HG03175 (cell line): ENCODE measurements around the gene SYCP2L.
"Not testable (repeated sequence)": the region's sequence is repeated elsewhere in the genome, so short reads cannot be mapped to it uniquely, and the experiment has no call there.

Experiments used
- ATAC-seq: cut with Tn5 transposase; IDR thresholded peaks from one replicate; pipeline ENCODE4 v1.9.1; 2021; ENCODE audit warnings: mild to moderate bottlenecking, moderate library complexity; ENCODE audit not compliant: unreplicated experiment

SYCP2L gene

DNA sequence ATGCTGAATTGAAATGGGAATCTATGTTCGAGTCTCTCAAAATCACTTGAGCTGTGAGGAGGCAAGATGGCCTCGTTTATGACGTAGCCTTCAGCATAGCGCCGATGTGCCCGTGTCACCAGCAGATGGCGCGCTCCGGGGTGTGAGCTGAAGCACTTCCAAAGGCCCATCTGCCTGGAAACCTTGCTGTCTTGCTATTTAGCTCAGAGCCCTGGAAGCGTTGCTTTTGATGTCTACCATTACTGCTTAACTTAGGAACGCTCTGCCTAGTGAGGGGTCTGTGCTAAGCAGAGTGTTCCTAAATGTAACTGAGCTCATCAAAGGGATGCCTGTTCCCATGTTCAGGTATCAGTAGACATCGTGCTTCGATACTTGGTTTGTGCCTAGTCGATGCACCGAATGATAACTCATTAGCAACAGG lies 67.7 kb downstream of the SYCP2L start:
- ATAC-seq: peak; percentile 91

DNA sequence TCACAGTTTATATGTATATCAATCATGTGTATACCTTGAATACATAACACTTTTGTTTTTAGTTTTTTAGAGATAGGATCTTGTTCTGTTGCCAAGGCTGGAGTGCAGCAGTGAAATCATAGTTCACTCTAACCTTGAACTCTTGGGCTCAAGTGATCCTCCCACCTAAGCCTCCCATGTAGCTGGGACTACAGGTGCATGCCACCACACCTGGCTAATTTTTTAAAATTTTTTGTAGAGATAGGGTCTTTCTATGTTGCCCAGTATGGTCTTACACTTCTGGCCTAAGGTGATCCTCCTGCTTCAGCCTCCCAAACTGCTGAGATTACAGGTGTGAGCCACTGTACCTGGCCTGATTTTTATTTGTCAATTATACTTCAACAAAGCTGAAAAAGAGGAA lies 69.9 kb downstream of the SYCP2L start:
- ATAC-seq: no peak

DNA sequence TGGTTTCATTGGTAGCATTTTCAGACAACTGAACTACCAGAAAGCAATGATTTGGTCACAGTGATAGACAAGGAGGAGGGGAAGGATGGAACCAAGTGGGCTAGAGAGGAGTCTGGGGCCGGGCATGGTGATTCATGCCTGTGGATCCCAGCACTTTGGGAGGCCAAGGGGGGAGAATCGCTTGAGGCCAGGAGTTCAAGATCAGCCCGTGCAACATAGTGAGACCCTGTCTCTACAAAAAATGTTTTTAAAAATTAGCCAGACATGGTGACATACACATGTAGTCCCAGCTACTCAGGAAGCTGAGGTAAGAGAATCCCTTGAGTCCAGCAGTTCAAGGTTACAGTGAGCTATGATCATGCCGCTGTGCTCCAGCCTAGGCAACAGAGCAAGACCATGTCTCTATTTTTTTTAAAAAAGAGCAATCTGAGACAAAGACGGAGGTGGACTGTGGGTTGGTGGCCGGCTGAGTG lies 70.6 kb downstream of the SYCP2L start:
- no peak for ATAC-seq

DNA sequence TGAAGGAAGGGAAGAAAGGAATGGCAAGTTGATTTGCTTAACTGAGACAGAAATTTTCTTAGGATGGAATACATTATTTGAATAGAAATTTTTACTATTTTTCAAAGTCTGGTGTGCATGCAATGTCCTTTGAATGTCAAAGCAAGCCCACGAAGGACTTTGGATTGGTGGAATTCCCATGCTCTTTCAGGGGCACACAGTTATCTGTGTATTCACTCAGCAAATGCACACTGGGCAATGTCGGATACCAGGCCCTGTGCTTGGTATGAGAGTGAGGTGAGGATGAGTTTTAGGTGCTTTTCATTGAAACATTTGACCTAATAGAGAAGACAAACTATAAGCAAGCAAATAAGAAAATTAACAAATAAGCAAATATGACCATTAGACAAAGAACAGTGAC lies 73.3 kb downstream of the SYCP2L start:
- no peak for ATAC-seq

DNA sequence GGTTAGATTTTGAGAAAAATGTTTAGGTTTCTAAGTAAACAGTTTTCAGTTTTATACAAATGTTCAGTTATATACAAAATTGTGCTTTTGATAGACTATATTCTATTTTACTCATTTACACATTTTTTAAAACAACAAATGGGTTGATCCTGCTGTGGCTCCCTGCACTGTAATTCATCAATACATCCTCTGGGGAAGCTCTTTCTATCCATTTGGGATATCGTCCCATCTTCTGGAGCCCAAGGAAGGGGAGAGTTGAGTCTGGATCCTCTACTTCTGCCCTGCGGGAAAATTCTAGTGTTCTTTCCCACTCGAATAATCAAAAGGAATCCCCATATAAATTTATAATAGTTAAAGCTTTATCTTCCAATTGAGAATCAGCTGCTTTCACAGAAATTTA lies 75.0 kb downstream of the SYCP2L start:
- no peak for ATAC-seq

DNA sequence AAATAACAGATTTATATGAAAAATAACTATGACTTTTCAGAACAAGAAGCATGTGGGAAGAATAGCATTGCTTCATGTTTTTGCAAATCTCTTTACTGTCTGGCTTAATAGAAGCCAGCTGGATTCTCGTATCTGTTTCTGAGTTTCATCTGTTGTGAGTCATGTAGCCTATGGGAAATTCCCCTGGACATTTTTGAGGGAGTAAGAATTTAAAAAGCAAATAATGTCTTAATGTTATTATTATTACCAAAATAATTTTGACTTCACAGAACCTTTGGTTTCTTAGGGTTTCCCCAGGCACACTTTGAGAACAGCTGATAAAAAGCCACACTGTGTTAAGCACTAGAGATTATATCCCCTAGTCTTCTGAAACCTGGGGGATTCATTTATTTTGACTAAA lies 75.8 kb downstream of the SYCP2L start:
- no peak for ATAC-seq

DNA sequence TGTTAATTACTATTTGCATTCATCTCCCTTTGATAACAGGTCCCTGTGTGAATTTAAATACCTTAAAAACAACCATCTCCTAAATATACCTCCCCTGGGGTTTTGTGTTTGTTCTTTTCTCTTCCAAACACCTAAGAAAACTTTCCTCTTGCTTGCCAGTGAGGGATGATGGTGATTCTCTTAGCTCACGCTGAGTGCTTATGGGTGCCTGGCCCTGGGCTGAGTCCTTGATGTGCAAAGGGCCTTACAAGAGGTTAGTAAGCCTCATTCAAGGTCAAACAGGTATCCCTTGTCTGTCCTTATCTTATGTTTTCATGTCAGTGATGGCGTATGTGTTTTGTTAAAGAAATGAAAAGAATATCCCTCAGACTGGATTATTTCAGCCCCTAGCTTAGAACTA lies 76.3 kb downstream of the SYCP2L start:
- no peak for ATAC-seq

DNA sequence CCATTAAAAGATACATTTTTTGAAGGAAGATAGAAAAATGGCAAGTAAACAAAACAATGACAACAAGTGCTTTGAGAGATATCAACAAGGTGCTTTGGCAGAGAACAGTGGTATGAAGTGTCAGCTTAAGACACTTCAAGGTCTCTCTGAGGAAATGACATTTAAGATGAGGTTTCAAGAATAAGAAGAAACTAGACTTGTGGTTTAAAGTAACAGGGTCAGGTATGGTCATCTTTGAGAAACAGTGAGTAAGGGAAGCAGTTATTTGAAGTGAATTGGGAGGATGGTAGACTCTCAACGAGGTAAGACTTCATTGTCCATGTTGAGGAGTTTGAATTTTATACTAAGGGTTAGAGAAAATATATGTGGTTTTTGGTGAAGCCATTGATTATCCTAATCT lies 77.8 kb downstream of the SYCP2L start:
- peak; percentile 94 for ATAC-seq

DNA sequence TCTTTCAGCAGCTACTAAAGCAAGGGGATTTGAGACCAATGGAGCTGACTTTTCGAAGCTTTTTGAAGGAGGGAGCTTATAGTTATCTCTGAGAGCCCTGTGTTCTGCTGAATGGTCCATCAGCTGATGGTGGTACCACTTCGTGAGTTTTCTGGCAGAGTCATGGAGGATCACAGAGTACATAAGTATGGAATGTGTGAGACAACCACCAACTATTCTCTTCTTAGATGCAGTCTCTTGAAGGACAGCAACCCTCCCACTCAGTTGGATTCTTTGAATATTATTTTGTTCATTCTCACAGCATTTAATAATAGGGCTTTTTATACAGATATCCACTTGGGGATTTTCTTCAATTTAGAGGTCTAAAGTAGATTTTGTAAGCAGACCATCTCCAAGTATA lies 81.9 kb downstream of the SYCP2L start:
- ATAC-seq: no peak

DNA sequence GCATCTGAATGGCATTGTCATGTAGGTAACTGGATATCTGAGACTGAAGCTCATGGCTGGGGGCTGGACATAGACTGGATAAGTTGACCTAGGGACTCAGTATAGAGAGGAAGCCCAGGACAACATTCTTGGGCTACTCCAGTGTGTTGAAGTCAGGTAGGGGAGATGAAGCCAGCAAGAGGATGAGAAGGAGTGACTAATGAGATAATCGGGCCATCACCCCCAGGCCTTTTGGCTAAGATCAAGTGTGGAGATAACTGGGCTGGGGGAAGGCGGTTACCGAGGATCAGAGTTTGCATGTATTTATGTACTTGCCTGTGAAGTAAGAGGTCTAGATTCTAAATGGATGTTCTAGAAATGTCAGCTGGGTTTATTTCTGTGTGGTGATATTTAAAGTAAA lies 83.9 kb downstream of the SYCP2L start:
- ATAC-seq: no peak

DNA sequence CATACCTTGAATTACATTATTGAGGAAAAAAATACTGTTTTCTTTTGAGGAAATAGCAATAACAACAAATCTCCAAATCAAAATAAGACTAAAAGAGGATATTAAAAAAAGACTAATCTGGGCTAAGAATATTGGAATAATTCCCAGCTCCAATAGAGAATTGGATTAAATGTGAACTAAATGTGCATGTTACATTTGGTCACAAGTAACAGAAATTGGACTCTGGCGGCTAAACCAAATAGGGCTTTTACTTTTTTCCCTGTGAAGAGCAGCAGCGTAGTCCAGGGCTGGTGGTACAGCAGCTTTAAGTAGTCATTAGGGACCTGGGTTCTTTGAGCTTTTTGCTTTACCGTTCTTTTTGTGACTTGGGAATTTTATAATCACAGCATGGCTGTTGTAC lies 85.3 kb downstream of the SYCP2L start:
- ATAC-seq: no peak

DNA sequence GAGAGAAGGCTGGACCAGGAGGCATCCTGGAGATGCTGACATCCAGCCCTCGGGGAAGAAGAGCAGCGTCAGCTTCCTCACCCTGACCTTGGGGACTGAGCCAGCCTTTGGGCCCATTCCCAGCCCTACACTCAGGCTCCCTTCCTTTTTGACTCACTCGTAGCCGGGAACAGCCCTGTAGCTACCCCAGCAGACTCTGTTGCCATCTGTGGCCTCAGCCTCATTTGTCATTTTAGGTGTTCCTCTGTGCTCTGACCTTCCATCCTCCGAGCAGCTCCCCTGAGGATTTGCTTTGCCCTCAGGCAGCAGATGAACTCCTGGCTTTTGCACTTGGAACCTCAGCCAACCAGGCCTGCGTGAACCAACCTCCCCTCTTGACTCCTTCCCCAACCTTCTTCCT lies 89.7 kb downstream of the SYCP2L start:
- ATAC-seq: no peak

DNA sequence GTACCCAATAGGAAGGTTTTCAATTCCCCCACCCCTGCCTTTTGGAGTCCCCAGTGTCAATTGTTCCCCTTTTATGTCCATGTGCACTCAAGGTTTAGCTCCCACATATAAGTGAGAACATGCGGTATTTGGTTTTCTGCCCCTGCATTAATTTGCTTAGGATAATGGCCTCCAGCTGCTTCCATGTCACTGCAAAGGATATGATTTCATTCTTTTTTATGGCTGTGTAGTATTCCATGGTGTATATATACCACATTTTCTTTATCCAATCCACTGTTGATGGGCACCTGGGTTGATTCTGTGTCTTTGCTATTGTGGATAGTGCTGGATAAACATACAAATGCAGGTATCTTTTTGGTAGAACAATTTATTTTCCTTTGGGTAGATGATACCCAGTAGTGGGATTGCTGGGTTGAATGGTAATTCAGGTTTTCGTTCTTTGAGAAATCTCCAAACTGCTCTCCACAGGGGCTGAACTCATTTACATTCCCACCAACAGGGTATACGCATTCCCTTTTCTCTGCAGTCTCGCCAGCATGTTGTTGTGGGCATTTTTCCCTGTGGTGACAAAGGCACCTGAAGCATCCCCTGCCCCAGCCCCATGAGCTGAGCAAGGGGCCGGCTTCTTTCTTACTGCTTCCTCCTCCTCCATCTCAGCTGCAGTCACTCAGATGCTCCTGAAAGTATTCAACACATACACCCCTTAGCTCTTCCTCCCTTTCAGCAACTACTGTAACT lies 90.5 kb downstream of the SYCP2L start:
- no peak for ATAC-seq

DNA sequence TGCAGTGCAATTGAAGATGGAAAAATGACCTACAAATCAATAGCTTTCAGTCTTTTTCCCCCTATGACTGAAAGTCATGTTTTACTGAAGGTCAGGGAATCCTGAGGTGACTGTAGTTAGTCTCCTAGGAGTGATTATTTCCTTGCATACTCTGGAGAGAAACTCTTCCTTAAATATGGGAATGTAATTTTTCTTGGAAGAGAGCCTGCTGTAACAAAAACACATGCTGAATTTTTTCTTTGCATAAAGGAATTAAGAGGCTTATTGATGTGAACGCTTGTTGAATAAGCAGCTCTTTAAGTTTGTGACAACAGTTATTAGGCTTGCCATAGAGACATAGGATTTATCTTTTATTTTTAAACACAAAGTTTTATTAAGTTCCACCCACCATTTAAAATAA lies 92.8 kb downstream of the SYCP2L start:
- no peak for ATAC-seq

DNA sequence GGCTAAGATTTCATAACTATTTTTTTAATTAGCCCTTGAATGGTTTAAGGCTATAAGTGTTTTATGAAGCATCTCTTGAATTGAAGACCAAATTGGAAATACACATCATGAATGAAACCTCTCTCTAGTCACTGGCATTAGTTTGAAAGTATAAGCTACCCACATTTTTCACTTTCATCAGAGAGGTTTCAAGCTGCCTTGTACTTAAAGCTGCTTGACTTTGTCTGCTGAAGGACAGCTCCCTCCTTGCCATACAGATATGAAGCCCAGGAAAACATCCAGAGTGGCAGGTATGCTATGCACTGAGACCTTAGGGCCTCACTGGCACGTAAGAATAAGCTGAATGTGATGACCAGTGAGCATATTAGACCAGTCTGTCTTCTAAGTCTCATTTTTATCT lies 94.6 kb downstream of the SYCP2L start:
- no peak for ATAC-seq

DNA sequence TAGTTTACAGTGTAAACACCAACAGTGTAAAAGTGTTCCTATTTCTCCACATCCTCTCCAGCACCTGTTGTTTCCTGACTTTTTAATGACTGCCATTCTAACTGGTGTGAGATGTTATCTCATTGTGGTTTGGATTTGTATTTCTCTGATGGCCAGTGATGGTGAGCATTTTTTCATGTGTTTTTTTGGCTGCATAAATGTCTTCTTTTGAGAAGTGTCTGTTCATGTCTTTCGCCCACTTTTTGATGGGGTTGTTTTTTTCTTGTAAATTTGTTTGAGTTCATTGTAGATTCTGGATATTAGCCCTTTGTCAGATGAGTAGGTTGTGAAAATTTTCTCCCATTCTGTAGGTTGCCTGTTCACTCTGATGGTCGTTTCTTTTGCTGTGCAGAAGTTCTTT lies 98.1 kb downstream of the SYCP2L start:
- not testable (repeated sequence) for ATAC-seq

DNA sequence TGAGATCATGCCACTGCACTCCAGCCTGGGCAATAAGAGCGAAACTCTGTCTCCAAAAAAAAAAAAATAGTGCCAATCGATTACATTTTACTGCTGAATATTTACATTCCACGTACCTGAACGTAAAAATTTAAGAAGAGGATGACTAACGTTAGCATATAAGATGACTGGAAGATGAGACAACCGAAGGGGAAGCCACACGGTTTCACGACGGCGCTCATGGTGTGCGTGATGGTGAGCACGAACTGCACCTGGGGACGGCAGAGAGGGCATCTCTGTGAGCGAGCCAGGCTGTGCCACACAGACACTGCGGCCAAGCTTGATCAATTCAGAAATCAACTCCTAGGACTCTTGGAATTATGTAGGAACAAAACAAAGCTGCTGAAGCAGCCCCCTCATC lies 102.7 kb downstream of the SYCP2L start:
- no peak for ATAC-seq

DNA sequence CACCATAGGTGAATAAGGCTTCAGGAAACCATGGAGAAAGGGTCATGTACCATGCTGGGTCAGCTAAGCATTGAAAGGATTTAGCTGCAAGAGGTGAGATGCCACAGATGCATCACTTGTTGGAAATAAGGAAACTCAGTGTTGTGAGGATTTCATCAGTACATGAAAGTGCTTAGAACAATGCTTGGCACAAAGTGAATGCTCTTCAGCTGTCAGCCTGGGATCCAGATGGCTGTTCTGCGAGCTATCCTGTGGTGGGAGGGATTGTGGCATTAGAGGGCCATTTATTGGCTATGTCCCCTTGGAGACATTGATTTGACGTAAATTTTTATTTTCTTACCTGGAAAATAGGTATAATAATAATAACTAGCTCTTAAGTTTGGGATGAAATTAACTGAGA lies 104.3 kb downstream of the SYCP2L start:
- no peak for ATAC-seq

DNA sequence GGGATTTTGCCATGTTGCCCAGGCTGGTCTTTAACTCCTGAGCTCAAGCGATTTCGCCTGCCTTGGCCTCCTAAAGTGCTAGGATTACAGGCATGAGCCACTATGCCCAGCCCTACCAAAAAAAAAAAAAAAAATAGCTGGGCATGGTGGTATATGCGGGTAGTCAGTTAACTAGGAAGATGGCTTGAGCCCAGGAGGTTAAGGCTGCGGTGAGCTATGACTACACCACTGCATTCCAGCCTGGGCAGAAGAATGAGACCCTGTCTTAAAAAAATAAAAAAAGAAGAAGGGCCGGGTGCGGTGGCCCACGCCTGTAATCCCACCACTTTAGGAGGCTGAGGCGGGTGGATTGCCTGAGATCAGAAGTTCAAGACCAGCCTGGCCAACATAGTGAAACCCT lies 107.0 kb downstream of the SYCP2L start:
- no peak for ATAC-seq

DNA sequence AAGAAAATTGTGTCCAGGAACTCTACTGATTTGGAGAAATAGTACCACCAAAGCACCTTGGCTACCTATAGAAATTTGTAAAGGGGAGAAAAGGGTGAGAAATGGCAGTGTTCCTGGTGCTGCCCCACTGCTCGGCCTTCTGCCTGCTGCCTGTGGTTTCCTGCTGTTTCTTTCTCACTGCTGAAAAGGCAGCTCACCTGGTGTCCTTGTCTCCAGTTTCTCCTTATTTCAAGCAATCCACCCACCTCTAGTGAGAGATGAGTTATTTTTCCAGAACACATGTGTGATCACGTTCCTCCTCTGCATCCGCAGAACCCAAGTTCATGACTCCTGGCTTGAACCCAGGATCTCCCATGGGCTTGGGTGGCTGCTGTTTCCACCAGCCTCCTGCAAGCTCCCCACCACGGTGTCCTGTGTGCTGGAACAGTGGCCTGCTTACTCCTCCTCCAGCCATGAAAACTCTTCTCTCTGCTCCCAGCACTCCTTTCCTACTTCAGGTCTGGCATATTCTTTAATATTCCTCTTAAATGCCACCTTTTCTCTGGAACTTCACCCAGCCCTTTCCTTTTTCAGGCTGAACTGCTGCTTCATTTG lies 108.4 kb downstream of the SYCP2L start:
- ATAC-seq: no peak

DNA sequence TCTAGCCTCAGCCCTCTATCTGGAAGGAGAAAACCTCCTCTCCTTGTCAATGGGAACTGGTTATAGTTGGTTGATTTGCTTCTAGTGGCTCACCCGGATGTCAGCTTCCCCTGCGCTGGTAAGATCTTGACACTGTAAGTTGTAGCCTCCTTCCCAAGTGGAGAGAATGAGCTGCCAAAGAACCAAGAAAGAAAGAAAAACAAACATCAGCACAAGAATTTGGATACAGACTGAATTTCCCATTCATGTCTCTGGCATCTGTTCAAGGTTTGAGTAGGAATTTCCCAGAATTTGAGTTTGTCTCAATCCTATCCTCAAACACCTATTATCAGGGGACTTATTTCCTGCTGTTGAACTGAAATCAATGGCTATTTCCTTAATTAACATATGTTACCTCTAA lies 113.1 kb downstream of the SYCP2L start:
- no peak for ATAC-seq

DNA sequence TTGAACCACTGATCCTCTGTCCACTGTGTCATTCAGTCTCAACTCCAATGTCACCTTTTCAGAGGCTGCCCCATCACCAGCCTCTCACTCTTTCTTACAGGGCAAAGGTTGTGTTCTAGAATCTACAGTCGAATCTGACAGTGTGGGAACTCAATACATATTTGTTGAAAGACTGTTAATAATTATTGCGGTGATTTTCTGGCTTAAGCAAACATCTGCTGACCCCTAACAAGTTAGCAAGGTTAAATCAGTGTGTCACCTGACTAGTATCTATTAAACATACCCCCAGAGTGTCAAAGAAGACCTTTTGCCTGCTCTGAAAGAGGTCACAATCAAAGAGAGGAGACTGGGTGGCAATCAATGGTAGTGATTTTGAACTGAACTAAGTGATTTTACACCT lies 115.3 kb downstream of the SYCP2L start:
- no peak for ATAC-seq

DNA sequence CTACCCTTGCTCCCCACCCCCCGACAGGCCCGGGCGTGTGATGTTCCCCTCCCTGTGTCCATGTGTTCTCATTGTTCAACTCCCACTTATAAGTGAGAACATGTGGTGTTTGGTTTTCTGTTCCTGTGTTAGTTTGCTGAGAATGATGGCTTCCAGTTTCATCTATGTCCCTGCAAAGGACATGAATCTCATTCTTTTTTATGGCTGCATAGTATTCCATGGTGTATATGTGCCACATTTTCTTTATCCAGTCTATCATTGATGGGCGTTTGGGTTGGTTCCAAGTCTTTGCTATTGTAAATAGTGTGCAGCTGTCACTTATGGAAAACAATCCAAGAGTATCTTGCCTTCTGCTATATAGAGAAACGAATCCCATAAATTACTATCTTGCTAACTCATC lies 116.4 kb downstream of the SYCP2L start:
- not testable (repeated sequence) for ATAC-seq
